OCI-LY7 (cell line): Measurements from ENCODE around the gene OSGIN1. TPM values are rescaled to one million over a fixed set of nuclear protein-coding genes. Genes with fewer than 3 reads are reported as not detected.

ENCODE experiments used
- BruUV-seq: library from RNA; stranded (reverse); fragments of 400-500 nt; replicated peaks from 2 replicates; lab custom pipeline; 2021; lab: Mats Ljungman, UMichigan
- CTCF ChIA-PET: fragments of 300-600 bp; sonication (Branson Sonifier 250); formaldehyde crosslinking; loops from one replicate; lab custom pipeline; 2022; ENCODE audit warnings: antibody characterized with exemption; ENCODE audit not compliant: unreplicated experiment; lab: Charles Lee
- POLR2A ChIA-PET: fragments of 300-600 bp; sonication (Branson Sonifier 250); formaldehyde crosslinking; loops from one replicate; lab custom pipeline; 2022; ENCODE audit warnings: antibody characterized with exemption; lab: Charles Lee
- DNase-seq: peaks from one replicate; pipeline ENCODE4 v3.0.0-alpha.2; 2015; ENCODE audit warnings: low spot score
- H2AFZ ChIP-seq: fragments of 200-600 bp; sonication (generic), shearing (Covaris generic); 2 replicates; pipeline ENCODE4 v1.6.1; 2014; ENCODE audit warnings: mild to moderate bottlenecking, antibody characterized with exemption, low read length, moderate library complexity
- H3K27ac ChIP-seq: fragments of 200-600 bp; sonication (generic); 2 replicates; pipeline ENCODE4 v1.5.1; 2014; ENCODE audit warnings: mixed run types, low read depth, mild to moderate bottlenecking, moderate library complexity, low read length, inconsistent platforms; ENCODE audit not compliant: poor library complexity, severe bottlenecking
- H3K36me3 ChIP-seq: fragments of 200-600 bp; sonication (generic); 2 replicates; pipeline ENCODE4 v1.6.1; 2014; ENCODE audit warnings: mild to moderate bottlenecking, antibody characterized with exemption, low read length, moderate library complexity, mixed read lengths; ENCODE audit not compliant: insufficient read depth
- H3K4me1 ChIP-seq: fragments of 200-600 bp; sonication (generic); 2 replicates; pipeline ENCODE4 v1.5.1; 2014; ENCODE audit warnings: mild to moderate bottlenecking, low read length; ENCODE audit not compliant: insufficient read depth, poor library complexity, severe bottlenecking
- H3K4me2 ChIP-seq: fragments of 200-600 bp; sonication (generic); 2 replicates; pipeline ENCODE4 v1.6.1; 2014; ENCODE audit warnings: mild to moderate bottlenecking, low read length
- H3K4me3 ChIP-seq: fragments of 200-600 bp; sonication (generic); 2 replicates; pipeline ENCODE4 v1.5.1; 2014; ENCODE audit warnings: mild to moderate bottlenecking, low read depth, low read length; ENCODE audit not compliant: poor library complexity, severe bottlenecking
- H3K79me2 ChIP-seq: fragments of 200-600 bp; sonication (generic); 2 replicates; pipeline ENCODE4 v1.6.1; 2016; ENCODE audit warnings: low read depth, mild to moderate bottlenecking, low read length, moderate library complexity, mixed read lengths; ENCODE audit not compliant: insufficient read depth
- H3K9me2 ChIP-seq: fragments of 200-600 bp; sonication (generic); 2 replicates; pipeline ENCODE4 v1.6.1; 2016; ENCODE audit warnings: mild to moderate bottlenecking, low read length, mixed read lengths; ENCODE audit not compliant: insufficient read depth
- H3K9me3 ChIP-seq: fragments of 200-600 bp; sonication (generic); 2 replicates; pipeline ENCODE4 v1.6.1; 2014; ENCODE audit warnings: mild to moderate bottlenecking, mixed run types, low read length, mixed read lengths
- H4K20me1 ChIP-seq: fragments of 200-600 bp; sonication (generic); 2 replicates; pipeline ENCODE4 v1.6.1; 2014; ENCODE audit warnings: mild to moderate bottlenecking, antibody characterized with exemption, low read length, moderate library complexity, mixed read lengths; ENCODE audit not compliant: insufficient read depth
- CTCF ChIP-seq: fragments of 200-600 bp; sonication (generic); conservative IDR thresholded peaks from 2 replicates; pipeline ENCODE4 v1.5.1; 2014; ENCODE audit warnings: mild to moderate bottlenecking, antibody characterized with exemption, low read length, moderate library complexity, mixed read lengths
- EZH2phosphoT487 ChIP-seq: fragments of 200-600 bp; sonication (generic); IDR thresholded peaks from 2 replicates; pipeline ENCODE4 v1.6.1; 2018; ENCODE audit warnings: low read depth, borderline replicate concordance, mild to moderate bottlenecking, mixed run types, antibody characterized with exemption, low read length, moderate library complexity, mixed read lengths
- intact Hi-C: fragments of 100-400 bp; cut with micrococcal nuclease; formaldehyde crosslinking; loops from one replicate; pipeline ENCODE4 v1.10.0; 2022; ENCODE audit not compliant: unreplicated experiment
- total RNA-seq, 2 experiments: library from RNA; depleted of rRNA in 1 of 2; stranded (reverse); fragments of >200 nt in 1 of 2; shearing (Covaris generic) in 1 of 2; gene quantifications; 2 replicates each; pipeline ENCODE4 v1.2.3, GENCODE V29; 2014 to 2022

OSGIN1 gene
- total RNA-seq, 2 experiments from 2014 or later = 0.28 to 1.0 TPM

- H4K20me1 ChIP-seq = no peaks in the 10 kb centered on the region
- POLR2A ChIA-PET = no interaction called here
- H2AFZ ChIP-seq = no peak overlapping the region
- BruUV-seq = no TSS peak
- no peaks in the 10 kb centered on the region for H3K9me3 ChIP-seq
- no peak for DNase-seq
- no peaks in the 10 kb centered on the region for H3K36me3 ChIP-seq
- no peaks in the 10 kb centered on the region for H3K9me2 ChIP-seq
- H3K4me2 ChIP-seq = no peak overlapping the region
- CTCF ChIA-PET = no interaction called here
- no peak for TF ChIP-seq CTCF
- no peak for TF ChIP-seq EZH2phosphoT487
- no peak overlapping the region for H3K4me3 ChIP-seq
- H3K4me1 ChIP-seq = no peaks in the 10 kb centered on the region
- intact Hi-C loops = no loop called here
- no peak overlapping the region for H3K27ac ChIP-seq
- H3K79me2 ChIP-seq = no peaks in the 10 kb centered on the region
Observed at GRCh38 chr16:84007520-84007919, 54.5 kb downstream of the OSGIN1 start.

DNA sequence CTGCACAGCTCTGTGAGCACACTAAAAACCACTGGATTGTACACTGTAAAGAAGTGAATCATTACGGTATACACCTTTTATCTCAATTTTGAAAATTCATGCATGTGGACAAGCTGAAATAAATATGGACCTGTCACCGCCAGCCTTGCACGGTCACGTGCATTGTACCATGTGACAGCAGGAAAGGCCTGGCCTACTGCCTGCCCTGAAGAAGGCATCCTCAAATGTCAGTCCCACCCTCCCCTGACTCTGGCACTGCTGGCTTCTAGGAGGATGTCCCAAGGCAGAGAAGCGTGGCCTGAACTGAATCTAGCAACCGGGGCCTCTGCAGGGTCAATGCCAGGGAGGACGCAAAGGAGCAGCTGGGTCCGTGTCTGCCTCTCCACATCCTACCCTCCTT, 54.9 kb downstream of the OSGIN1 start:
- no peak overlapping the region for H3K4me3 ChIP-seq
- ChIA-PET POLR2A (no interaction called here), CTCF (no interaction called here)
- H4K20me1 ChIP-seq = no peaks in the 10 kb centered on the region
- intact Hi-C loops = no loop called here
- DNase-seq = no peak
- no peaks in the 10 kb centered on the region for H3K9me3 ChIP-seq
- no peak overlapping the region for H3K27ac ChIP-seq
- no peaks in the 10 kb centered on the region for H3K4me1 ChIP-seq
- no peaks in the 10 kb centered on the region for H3K79me2 ChIP-seq
- H3K9me2 ChIP-seq = no peaks in the 10 kb centered on the region
- no TSS peak for BruUV-seq
- no peaks in the 10 kb centered on the region for H3K36me3 ChIP-seq
- H3K4me2 ChIP-seq = no peak overlapping the region
- H2AFZ ChIP-seq = no peak overlapping the region
- no peak for TF ChIP-seq CTCF
- TF ChIP-seq EZH2phosphoT487 = no peak

- H3K36me3 ChIP-seq = no peaks in the 10 kb centered on the region
- intact Hi-C loops = no loop called here
- no peak overlapping the region for H2AFZ ChIP-seq
- no peak for DNase-seq
- no peak overlapping the region for H3K4me3 ChIP-seq
- H3K79me2 ChIP-seq = no peaks in the 10 kb centered on the region
- CTCF ChIA-PET = no interaction called here
- no TSS peak for BruUV-seq
- H3K27ac ChIP-seq = no peak overlapping the region
- POLR2A ChIA-PET = no interaction called here
- TF ChIP-seq EZH2phosphoT487 (no peak), CTCF (no peak)
- H3K4me1 ChIP-seq = no peaks in the 10 kb centered on the region
- no peaks in the 10 kb centered on the region for H3K9me3 ChIP-seq
- H3K9me2 ChIP-seq = no peaks in the 10 kb centered on the region
- no peak overlapping the region for H3K4me2 ChIP-seq
- H4K20me1 ChIP-seq = no peaks in the 10 kb centered on the region
Observed at GRCh38 chr16:84009282-84009681, 56.2 kb downstream of the OSGIN1 start.
